IPS-20b (cell line): ENCODE data around the gene MRGPRG.

Experiments
- H3K27ac ChIP-seq: one replicate; pipeline ENCODE4 v1.5.1; 2013; ENCODE audit warnings: low read length
- H3K27me3 ChIP-seq: 2 replicates; pipeline ENCODE4 v1.6.1; 2013; ENCODE audit warnings: mild to moderate bottlenecking, low read length, inconsistent platforms; ENCODE audit not compliant: insufficient read depth
- H3K36me3 ChIP-seq: 2 replicates; pipeline ENCODE4 v1.6.1; 2013; ENCODE audit warnings: low read depth, mild to moderate bottlenecking, inconsistent platforms, low read length, moderate library complexity; ENCODE audit not compliant: insufficient read depth
- H3K4me1 ChIP-seq: 2 replicates; pipeline ENCODE4 v1.6.1; 2013; ENCODE audit warnings: mild to moderate bottlenecking, control low read depth, inconsistent platforms, low read length, moderate library complexity; ENCODE audit not compliant: insufficient read depth
- H3K4me3 ChIP-seq: 2 replicates; pipeline ENCODE4 v1.5.1; 2013; ENCODE audit warnings: mild to moderate bottlenecking, low read length, inconsistent platforms
- H3K9ac ChIP-seq: 2 replicates; pipeline ENCODE4 v1.6.1; 2013; ENCODE audit warnings: low read depth, mild to moderate bottlenecking, inconsistent platforms, low read length, moderate library complexity
- H3K9me3 ChIP-seq: 2 replicates; pipeline ENCODE4 v1.6.1; 2013; ENCODE audit warnings: mild to moderate bottlenecking, low read depth, low read length, inconsistent platforms; ENCODE audit not compliant: insufficient read depth

Gene MRGPRG

DNA sequence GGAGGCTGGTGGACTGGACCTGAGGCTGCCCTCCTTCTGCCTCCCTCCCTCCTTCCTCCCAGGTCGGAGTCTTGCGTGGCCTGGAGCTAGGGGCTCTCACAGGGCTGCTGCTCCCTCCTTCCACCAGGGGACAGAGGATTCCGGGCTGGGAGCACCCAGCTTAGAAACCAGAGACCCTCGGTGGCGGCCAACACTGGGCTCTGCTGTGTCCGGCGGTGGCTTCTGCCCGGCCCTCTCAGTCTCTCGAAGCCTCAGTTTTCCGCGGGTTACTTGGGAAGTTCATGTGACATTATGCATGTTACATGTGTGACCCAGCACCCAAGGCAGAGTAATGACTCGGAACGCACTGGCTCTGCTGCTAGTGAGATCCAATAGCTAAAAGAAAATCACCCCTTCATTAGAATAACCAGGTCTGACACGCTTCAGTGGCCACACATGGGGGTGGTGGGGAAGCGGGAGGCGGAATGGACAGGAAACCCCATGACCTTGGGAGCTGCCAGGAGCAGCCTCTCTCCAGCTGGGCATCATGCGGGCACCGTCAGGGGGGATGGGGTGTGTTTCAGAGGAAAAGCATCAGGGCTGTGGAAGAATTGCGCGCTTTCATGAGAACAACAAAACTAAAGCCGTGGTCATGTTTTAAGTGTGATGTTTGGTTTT lies 5.9 kb upstream of the MRGPRG start:
- H3K4me1 ChIP-seq: peaks cover 4% of the 10 kb centered on the region; the same call in 1 of the 2 replicates
- no peak overlapping the region for H3K4me3 ChIP-seq
- no peak overlapping the region for H3K9ac ChIP-seq

DNA sequence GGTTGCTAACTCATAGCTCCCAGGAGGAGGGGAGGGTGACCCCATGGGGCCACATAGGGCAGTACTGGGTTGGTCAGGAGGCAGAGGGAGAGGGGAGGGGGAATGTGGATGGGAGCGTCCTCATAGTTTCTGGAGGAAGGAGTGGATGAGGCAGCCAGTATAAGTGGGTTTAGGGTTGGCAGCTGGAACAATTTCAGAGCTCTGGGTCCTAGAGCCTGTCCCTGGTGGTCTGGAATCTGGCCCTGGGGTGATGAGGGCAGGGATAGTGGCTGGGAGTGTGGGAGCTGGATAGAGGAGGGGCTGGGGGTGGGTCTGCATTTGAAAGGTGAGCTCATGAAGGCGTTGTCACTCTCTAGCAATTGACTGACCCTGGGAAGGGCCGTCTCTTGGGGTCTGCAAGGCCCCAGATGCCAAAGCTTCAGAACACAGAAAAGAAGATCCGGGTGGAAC lies 5.3 kb upstream of the MRGPRG start:
- H3K27ac ChIP-seq: no peak overlapping the region
- H3K9me3 ChIP-seq: no peaks in the 10 kb centered on the region
- H3K4me1 ChIP-seq: peaks cover 4% of the 10 kb centered on the region; the same call in 1 of the 2 replicates
- no peaks in the 10 kb centered on the region for H3K36me3 ChIP-seq
- H3K4me3 ChIP-seq: no peak overlapping the region
- H3K9ac ChIP-seq: no peak overlapping the region
- H3K27me3 ChIP-seq: no peaks in the 10 kb centered on the region

More for the DNA sequence above, 5.9 kb upstream of the MRGPRG start:
- no peaks in the 10 kb centered on the region for H3K36me3 ChIP-seq
- no peaks in the 10 kb centered on the region for H3K9me3 ChIP-seq
- no peak overlapping the region for H3K27ac ChIP-seq
- no peaks in the 10 kb centered on the region for H3K27me3 ChIP-seq

DNA sequence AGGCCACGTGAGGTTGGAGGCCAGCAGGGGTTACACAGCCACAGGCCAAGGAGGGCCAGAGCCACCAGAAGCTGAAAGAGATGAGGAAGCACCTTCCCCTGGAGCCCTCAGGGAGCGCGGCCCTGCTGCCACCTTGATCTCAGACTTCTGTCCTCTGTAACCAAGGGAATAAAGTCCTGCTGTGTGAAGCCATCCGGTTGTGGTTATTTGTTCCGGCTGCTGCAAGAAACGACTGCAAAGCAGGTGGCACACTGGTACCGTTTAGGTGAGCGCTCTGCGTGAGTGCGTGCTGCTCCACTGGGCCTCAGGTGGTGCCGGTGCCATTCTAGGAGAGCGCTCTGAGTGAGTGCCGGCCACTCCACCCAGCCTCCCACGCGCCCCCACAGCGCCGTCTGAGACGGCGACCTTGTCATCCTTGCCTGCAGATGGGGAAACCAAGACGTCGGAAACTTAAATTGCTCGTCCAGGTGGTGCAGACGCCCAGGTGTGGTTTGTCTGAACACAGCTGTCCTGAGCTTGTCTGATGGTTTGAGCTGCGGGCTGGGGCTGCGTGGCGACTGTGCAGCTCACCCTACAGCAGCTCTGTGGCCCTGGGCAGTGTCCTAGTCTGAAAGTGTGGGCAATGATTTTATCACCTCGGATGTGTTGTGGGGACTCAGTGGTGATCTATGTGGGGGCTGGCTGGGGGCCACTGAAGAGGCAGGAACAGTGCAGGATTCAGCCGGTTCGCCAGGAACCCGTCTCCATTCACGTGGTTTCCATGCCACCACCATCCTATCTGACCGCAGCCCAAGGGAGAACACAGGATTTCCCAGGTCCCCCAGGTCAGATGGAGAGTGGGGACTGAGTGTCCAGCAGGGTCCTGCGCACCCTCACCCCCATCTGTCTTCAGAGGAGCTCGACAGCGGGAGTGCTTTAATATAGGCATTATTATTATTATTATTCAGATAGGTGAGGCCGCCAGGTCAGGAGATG lies 4.6 kb upstream of the MRGPRG start:
- Histone ChIP-seq H3K9ac (no peak overlapping the region), H3K4me1 (peaks cover 4% of the 10 kb centered on the region; the same call in 1 of the 2 replicates), H3K27ac (no peak overlapping the region)

DNA sequence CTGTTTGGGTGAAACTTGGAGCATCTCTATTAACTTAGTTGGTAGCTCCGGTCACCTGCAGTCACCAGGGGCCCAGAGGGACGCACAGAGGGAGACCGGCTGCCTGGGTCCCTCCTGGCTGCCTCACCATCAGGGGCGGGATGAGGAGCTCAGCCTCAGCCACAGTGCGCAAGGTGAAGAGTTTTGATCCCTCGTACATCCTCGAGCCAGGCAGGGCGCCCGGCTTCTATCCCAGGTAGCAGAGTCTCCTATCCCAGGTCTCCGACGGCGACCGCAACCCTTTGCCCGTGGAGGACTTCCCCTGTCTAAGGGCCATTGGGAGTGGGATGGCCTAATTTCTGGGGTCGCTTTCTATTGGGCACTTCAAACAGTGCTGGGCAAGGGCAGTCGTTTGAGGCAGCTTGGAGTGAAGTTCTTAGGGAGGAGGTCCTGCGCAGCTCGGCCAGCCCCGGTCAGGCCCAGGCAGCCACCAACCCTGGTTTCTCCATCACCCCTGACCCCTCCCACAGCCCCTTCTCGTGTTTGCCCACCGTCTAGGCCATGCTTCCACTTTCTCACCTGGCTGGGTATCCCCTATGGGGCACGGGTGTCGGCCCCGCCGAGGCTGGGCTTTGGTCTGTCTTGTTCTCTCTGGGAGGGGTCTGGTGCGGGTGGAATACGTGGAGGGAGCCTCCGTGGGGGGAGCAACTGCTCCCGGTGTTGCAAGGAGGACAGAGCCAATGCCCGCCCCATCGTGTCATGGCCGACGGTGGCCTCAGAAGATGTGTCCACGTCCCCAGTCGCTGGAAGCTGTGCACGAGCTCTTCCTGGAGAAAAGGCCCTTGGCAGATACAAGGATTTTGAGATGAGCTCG lies 3.6 kb upstream of the MRGPRG start:
- H3K4me1 ChIP-seq: peaks cover 4% of the 10 kb centered on the region; the same call in 1 of the 2 replicates

More for the DNA sequence above, 4.6 kb upstream of the MRGPRG start:
- Histone ChIP-seq H3K36me3 (no peaks in the 10 kb centered on the region), H3K4me3 (no peak overlapping the region), H3K27me3 (no peaks in the 10 kb centered on the region), H3K9me3 (no peaks in the 10 kb centered on the region)

DNA sequence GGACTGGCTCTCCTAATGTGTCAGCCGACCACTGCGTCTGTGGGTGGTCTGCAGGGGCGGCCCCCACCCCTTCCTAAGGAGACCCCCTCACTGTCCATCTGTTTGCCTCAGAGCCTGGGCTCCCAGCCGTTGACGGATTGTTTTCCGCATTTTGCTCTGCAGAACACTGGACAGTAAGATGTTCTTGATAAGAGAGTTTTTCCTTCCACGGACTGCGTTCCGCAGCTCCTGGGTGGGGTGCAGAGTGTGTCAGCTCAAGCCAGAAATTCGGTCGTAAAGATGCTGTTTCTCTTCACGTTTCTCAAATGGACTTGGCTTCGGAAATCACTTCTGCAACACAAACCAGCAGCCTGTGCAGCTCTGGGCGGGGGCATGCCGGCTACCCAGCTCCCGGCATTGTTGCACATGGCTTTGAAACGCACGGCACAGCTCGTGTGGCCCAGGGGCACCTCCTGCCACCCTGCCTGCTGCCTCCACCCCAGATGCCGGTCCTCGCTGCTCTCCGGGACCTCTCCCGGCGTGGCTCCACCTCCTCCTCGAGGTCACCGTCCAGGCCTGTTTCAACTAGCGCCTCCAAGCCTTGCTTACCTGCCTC lies 2.9 kb upstream of the MRGPRG start:
- Histone ChIP-seq H3K4me1 (peaks cover 4% of the 10 kb centered on the region; the same call in 1 of the 2 replicates), H3K4me3 (no peak overlapping the region), H3K27ac (no peak overlapping the region), H3K9ac (no peak overlapping the region), H3K36me3 (no peaks in the 10 kb centered on the region), H3K27me3 (0 out of 2 replicates have a peak, but pooled peaks cover under 1% of the 10 kb centered on the region), H3K9me3 (no peaks in the 10 kb centered on the region)

More for the DNA sequence above, 3.6 kb upstream of the MRGPRG start:
- Histone ChIP-seq H3K27ac (no peak overlapping the region), H3K36me3 (no peaks in the 10 kb centered on the region), H3K27me3 (no peaks in the 10 kb centered on the region), H3K4me3 (no peak overlapping the region), H3K9me3 (no peaks in the 10 kb centered on the region), H3K9ac (no peak overlapping the region)

DNA sequence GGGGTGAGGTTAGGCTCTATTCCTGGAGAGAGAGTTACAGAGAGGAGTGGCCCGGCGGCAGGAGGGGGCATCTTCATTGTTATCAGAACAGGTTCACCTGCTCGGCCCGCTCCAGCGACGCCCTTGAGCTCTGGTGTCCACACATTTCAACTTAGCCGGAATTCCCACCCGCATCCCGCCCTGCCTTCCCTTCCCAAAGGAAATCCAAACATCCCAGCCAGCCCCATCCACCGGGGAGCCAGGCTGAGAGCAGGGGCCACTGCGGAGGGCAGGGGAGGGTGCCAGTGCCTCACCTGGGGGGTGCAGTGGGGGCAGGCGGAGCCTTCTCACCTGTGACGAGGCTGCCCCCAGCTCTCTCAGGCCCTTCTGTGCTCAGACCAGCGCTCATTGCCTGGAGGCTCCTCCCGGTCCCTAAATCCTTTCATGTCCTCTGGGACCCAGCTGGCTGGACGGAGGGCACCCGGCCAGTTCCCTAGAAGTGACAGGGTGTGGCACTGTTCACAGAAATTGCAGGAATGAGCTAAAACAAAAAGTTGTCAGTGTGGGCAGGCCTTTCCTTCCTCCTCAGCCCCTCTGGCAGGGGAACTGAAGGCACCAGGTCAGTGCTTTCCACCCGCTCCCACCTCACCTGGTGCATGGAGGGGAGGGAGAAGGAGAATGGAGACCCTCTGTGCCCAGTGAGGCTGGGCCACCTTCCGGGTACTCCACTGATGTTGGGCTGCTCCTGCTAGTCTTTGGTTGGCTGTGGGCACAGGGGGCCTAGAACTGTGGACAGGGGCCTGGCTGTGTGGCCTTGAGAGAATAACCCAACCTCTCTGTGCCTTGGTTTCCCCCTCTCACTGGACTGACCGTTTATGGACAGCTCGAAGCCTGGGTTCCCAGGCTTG lies 2.2 kb upstream of the MRGPRG start:
- Histone ChIP-seq H3K4me1 (peaks cover 4% of the 10 kb centered on the region; the same call in 1 of the 2 replicates), H3K27ac (no peak overlapping the region), H3K4me3 (no peak overlapping the region), H3K36me3 (no peaks in the 10 kb centered on the region), H3K9ac (no peak overlapping the region), H3K9me3 (no peaks in the 10 kb centered on the region), H3K27me3 (0 out of 2 replicates have a peak, but pooled peaks cover 8% of the 10 kb centered on the region)

DNA sequence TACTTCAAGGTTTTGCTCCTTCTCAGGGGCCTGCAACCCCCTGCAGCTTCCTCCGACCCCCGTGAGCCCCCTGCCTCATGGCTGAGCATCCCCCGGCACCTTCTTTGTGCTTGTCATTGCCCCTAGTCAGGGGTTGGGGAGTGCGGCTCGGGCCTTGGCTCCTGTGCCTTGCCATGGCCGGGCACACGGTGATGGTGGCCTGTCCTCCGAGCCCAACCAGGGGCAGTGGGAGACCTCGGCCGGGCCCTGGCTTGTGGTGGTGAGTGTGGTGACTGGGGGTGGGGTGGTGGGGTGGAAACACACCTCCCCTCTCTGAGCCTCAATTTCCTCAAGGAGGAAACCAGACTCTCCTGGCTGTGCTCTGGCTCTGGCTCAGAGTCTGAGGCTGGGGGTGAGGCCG lies 1.5 kb upstream of the MRGPRG start:
- Histone ChIP-seq H3K27me3 (0 out of 2 replicates have a peak, but pooled peaks cover 8% of the 10 kb centered on the region), H3K4me1 (peaks cover 4% of the 10 kb centered on the region; the same call in 1 of the 2 replicates), H3K27ac (no peak overlapping the region), H3K9ac (no peak overlapping the region), H3K4me3 (no peak overlapping the region), H3K36me3 (no peaks in the 10 kb centered on the region), H3K9me3 (no peaks in the 10 kb centered on the region)

DNA sequence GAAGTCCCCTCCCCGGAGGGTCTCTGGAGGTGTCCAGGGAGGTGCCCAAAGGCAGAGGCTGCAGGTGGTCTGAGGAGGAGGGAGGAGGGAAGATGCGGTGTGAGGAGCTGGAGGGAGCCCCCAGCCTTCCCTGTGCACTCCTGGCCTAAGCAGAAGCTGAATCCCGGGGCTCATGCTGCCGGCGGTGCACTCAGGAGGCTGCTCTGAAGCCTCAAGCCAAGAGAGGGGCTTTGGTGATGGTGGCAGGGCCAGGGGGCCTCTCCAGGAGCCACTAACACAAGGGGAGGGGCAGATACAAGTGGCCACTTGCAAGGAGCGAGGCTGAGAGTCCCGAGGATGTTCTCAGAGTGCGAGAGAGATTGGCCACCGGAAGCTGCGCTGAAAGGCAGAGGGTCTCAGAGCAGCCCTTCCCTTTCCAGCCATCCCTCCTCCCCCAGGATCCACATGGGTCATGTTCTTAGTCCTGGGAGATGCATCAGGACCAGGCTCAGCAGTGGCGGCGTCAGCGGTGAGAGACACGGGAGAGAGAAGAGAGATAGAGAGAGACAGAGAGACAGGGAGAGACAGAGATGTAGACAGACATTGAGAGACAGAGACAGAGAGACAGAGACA lies 774 bp upstream of the MRGPRG start:
- Histone ChIP-seq H3K4me3 (no peak overlapping the region), H3K27me3 (0 out of 2 replicates have a peak, but pooled peaks cover 8% of the 10 kb centered on the region), H3K9ac (no peak overlapping the region), H3K27ac (no peak overlapping the region), H3K4me1 (peaks cover 4% of the 10 kb centered on the region; the same call in 1 of the 2 replicates), H3K9me3 (no peaks in the 10 kb centered on the region), H3K36me3 (no peaks in the 10 kb centered on the region)

DNA sequence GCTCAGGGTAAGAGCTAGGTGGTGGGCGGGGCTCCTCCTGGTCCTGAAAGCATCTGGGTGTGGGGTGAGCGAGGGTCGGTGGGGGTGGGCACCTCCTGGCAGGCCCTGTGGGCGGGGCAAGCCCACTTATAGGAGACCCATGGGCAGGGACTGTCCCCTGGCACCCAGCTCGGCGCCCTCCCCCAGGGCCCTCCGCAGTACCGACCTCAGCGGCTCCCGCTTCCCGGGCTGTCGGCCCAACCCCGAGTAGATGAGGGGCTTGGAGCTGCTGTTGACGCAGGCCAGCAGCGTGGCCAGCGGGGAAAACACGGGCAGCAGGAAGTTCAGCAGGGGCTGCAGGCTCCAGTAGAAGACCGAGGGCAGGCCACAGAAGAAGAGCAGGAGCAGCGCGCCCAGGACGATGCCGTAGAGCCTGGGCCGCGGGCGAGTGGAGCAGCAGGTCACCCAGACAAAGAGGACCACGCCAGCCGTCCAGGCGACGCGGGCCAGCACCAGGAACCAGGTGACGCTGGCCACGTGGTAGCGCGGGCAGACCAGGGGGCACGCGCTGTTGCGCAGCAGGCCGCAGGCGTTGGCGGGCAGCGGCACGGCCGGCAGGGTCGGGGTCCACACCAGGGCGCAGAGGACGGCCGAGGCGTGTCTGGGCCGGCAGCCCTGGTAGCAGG lies 663 bp downstream of the MRGPRG start:
- no peak overlapping the region for H3K27ac ChIP-seq
- no peaks in the 10 kb centered on the region; the same call in 1 of the 2 replicates for H3K4me1 ChIP-seq
- H3K9me3 ChIP-seq: no peaks in the 10 kb centered on the region
- no peak overlapping the region for H3K9ac ChIP-seq
- 0 out of 2 replicates have a peak, but pooled peaks cover 8% of the 10 kb centered on the region for H3K27me3 ChIP-seq
- H3K36me3 ChIP-seq: no peaks in the 10 kb centered on the region
- no peak overlapping the region for H3K4me3 ChIP-seq
